A673 (cell line): ENCODE data around the gene PLOD3.

Source experiments
- CTCF ChIP-seq: fragments of 300-800, 200-600 bp; sonication (generic); conservative IDR thresholded peaks from 2 replicates; pipeline ENCODE4 v1.5.1; 2017; ENCODE audit warnings: low read depth, mild to moderate bottlenecking, antibody characterized with exemption, low read length, moderate library complexity, mixed read lengths
- EZH2 ChIP-seq: fragments of 200-600 bp; sonication (generic); IDR thresholded peaks from 2 replicates; pipeline ENCODE4 v1.6.1; 2017; ENCODE audit warnings: borderline replicate concordance, low read depth, mild to moderate bottlenecking, mixed read lengths, antibody characterized with exemption, low read length; ENCODE audit not compliant: poor library complexity, severe bottlenecking

GRCh38 chr7:101185258-101185839, 32.0 kb downstream of the PLOD3 start:
- TF ChIP-seq CTCF = no peak
- TF ChIP-seq EZH2 = no peak
